ENCODE data around the gene CDH11. TPM values are rescaled to one million over a fixed set of nuclear protein-coding genes. Genes with fewer than 3 reads are reported as not detected.

The CDH11 gene
- total and polyA plus RNA-seq, 4 donors: 0.72 to 5.3 (median 1.9) TPM

- DNase-seq (ENCODE audit: low spot score): no peak
- 63% methylated on average over 2 of the region's 2 CpGs for WGBS
- Histone ChIP-seq H3K27ac (ENCODE audit: low read depth in 1 of 2, low read length in 2 of 2) (no peak overlapping the region), H3K9ac (ENCODE audit: low read depth in 1 of 2, low read length in 2 of 2) (no peak overlapping the region), H3K36me3 (ENCODE audit: control insufficient read depth in 4 of 4, insufficient read depth in 3 of 4, low read depth in 1 of 4, low read length in 3 of 4) (no peaks in the 10 kb centered on the region), H3K4me3 (ENCODE audit: low read depth in 1 of 3, low read length in 3 of 3) (no peak overlapping the region), H3K27me3 (ENCODE audit: control insufficient read depth in 4 of 4, insufficient read depth in 4 of 4, low read length in 3 of 4) (no peaks in the 10 kb centered on the region), H3K9me3 (ENCODE audit: control insufficient read depth in 4 of 4, low read length in 3 of 4) (no peaks in the 10 kb centered on the region), H3K4me1 (ENCODE audit: control insufficient read depth in 4 of 4, insufficient read depth in 4 of 4, low read length in 3 of 4) (no peaks in the 10 kb centered on the region)
- no peak for TF ChIP-seq ATF3 (IDR thresholded peaks at IDR 0.05)
- no peak for TF ChIP-seq HNF4G (IDR thresholded peaks at IDR 0.05)
- TF ChIP-seq YY1 (IDR thresholded peaks at IDR 0.05): no peak
- TF ChIP-seq HNF4A (conservative IDR thresholded peaks at IDR 0.05): no peak
- TF ChIP-seq JUND (IDR thresholded peaks at IDR 0.05): no peak
- TF ChIP-seq CTCF (IDR thresholded peaks at IDR 0.05; ENCODE audit: low read depth, low read length, missing input control): no peak
- TF ChIP-seq EGR1 (IDR thresholded peaks at IDR 0.05; ENCODE audit: low read depth in 2 of 2): no peak
- no peak for TF ChIP-seq MAX (IDR thresholded peaks at IDR 0.05)
- no peak for TF ChIP-seq GABPA (IDR thresholded peaks at IDR 0.05 in 1 of 2, conservative IDR thresholded peaks at IDR 0.05 in 1 of 2)
- TF ChIP-seq SP1 (IDR thresholded peaks at IDR 0.05): no peak
These were observed 201.8 kb downstream of the CDH11 start for GRCh38 chr16:64919929-64920607.

GRCh38 chr16:64919141-64919540 is 202.7 kb downstream of the CDH11 start:
- DNase-seq (ENCODE audit: low spot score): no peak
- no peaks in the 10 kb centered on the region for H3K9me3 ChIP-seq (ENCODE audit: control insufficient read depth in 4 of 4, low read length in 3 of 4)
- H3K4me3 ChIP-seq (ENCODE audit: low read depth in 1 of 3, low read length in 3 of 3): no peak overlapping the region
- TF ChIP-seq SP1 (IDR thresholded peaks at IDR 0.05): no peak
- TF ChIP-seq ZBTB33 (IDR thresholded peaks at IDR 0.05): no peak
- no peak for TF ChIP-seq MAX (IDR thresholded peaks at IDR 0.05)
- no peak for TF ChIP-seq ATF3 (IDR thresholded peaks at IDR 0.05)
- TF ChIP-seq RXRA (IDR thresholded peaks at IDR 0.05): no peak
- no peak for TF ChIP-seq CTCF (IDR thresholded peaks at IDR 0.05; ENCODE audit: low read depth, low read length, missing input control)
- TF ChIP-seq HNF4G (IDR thresholded peaks at IDR 0.05): no peak
- TF ChIP-seq RAD21 (IDR thresholded peaks at IDR 0.05): no peak
- no peak for TF ChIP-seq HNF4A (conservative IDR thresholded peaks at IDR 0.05)
- no peak for TF ChIP-seq FOXA1 (IDR thresholded peaks at IDR 0.05)
- TF ChIP-seq EGR1 (IDR thresholded peaks at IDR 0.05; ENCODE audit: low read depth in 2 of 2): no peak
- no peak for TF ChIP-seq REST (IDR thresholded peaks at IDR 0.05)
- TF ChIP-seq FOXA2 (IDR thresholded peaks at IDR 0.05): no peak
- TF ChIP-seq YY1 (IDR thresholded peaks at IDR 0.05): no peak
- no peak for TF ChIP-seq NR2F2 (IDR thresholded peaks at IDR 0.05)
- no peaks in the 10 kb centered on the region for H3K4me1 ChIP-seq (ENCODE audit: control insufficient read depth in 4 of 4, insufficient read depth in 4 of 4, low read length in 3 of 4)
- H3K27ac ChIP-seq (ENCODE audit: low read depth in 1 of 2, low read length in 2 of 2): no peak overlapping the region
- H3K36me3 ChIP-seq (ENCODE audit: control insufficient read depth in 4 of 4, insufficient read depth in 3 of 4, low read depth in 1 of 4, low read length in 3 of 4): no peaks in the 10 kb centered on the region
- H3K27me3 ChIP-seq (ENCODE audit: control insufficient read depth in 4 of 4, insufficient read depth in 4 of 4, low read length in 3 of 4): no peaks in the 10 kb centered on the region
- H3K9ac ChIP-seq (ENCODE audit: low read depth in 1 of 2, low read length in 2 of 2): no peak overlapping the region
- WGBS: 45% methylated on average over 1 of the region's 1 CpG

All from liver (tissue), 9 donors.